Tibial nerve (tissue), 3 donors: ENCODE measurements around the gene YIF1A.

Experiments
- POLR2A ChIP-seq, 2 donors: fragments of 450-650 bp; IDR thresholded peaks; one replicate each; pipeline ENCODE4 v1.6.1; 2017; ENCODE audit warnings: antibody characterized with exemption in 2 of 2, mild to moderate bottlenecking in 2 of 2, moderate library complexity in 2 of 2
- TF ChIP-seq, protein P1 (sequence below), 5 experiments: fragments of 200-600 bp in 3 of 5; fragments of 450-650 bp in 2 of 5; sonication (generic) in 3 of 5; IDR thresholded peaks; one replicate each; pipeline ENCODE4 v1.5.1; 2016 to 2019; ENCODE audit warnings: antibody characterized with exemption in 5 of 5, mild to moderate bottlenecking in 3 of 5, moderate library complexity in 2 of 5

DNA sequence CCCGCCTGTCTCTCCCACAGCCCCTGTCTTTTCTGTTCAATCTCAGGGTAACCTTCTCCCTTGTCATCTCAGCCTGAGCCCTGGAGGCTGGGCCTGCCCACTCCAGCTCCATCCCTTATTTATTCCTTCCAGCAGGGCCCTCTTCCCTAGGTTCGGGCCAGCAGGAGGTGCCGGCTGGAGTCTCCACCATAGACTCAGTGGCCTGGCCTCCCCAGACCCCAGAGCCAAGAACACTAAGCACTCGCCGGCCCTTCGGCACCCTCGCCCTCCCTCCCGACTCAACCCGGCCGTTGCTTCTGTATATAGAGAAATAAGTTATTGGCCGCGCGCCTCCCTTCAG is 21.9 kb downstream of the YIF1A start:
- TF ChIP-seq, protein P1, sequence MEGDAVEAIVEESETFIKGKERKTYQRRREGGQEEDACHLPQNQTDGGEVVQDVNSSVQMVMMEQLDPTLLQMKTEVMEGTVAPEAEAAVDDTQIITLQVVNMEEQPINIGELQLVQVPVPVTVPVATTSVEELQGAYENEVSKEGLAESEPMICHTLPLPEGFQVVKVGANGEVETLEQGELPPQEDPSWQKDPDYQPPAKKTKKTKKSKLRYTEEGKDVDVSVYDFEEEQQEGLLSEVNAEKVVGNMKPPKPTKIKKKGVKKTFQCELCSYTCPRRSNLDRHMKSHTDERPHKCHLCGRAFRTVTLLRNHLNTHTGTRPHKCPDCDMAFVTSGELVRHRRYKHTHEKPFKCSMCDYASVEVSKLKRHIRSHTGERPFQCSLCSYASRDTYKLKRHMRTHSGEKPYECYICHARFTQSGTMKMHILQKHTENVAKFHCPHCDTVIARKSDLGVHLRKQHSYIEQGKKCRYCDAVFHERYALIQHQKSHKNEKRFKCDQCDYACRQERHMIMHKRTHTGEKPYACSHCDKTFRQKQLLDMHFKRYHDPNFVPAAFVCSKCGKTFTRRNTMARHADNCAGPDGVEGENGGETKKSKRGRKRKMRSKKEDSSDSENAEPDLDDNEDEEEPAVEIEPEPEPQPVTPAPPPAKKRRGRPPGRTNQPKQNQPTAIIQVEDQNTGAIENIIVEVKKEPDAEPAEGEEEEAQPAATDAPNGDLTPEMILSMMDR (IDR thresholded peaks at IDR 0.05) = no peak
- no peak for TF ChIP-seq POLR2A (IDR thresholded peaks at IDR 0.05)
